HEK293 (cell line): ENCODE results near the gene AREG.
A peak's percentile ranks its signal among the peaks of the same experiment; 100 is the strongest.
"Not testable (repeated sequence)": the region's sequence is repeated elsewhere in the genome, so short reads cannot be mapped to it uniquely, and the experiment has no call there.

Experiments
- CTCF ChIA-PET: fragments of 350-600 bp; formaldehyde crosslinking; extraction: SDS; loops from one replicate; lab custom pipeline; 2021; ENCODE audit warnings: antibody characterized with exemption; lab: Yijun Ruan, JAX
- POLR2A ChIA-PET: fragments of 300-600 bp; formaldehyde crosslinking; extraction: SDS; loops from one replicate; lab custom pipeline; 2020; ENCODE audit warnings: antibody characterized with exemption, inconsistent platforms; lab: Yijun Ruan, JAX
- H3K27ac ChIP-seq: fragments of 200-500 bp; sonication (Bioruptor generic); 2 replicates; pipeline ENCODE4 v1.5.1; 2014; ENCODE audit warnings: low read depth, low read length, control low read depth, inconsistent platforms; ENCODE audit errors: extremely low read depth
- H3K36me3 ChIP-seq, 2 experiments: fragments of 200-500 bp in 1 of 2; sonication (Bioruptor generic) in 1 of 2; 1 replicate in 1 of 2; 2 replicates in 1 of 2; pipeline ENCODE4 v1.5.1; 2014 to 2017; ENCODE audit warnings: inconsistent platforms in 2 of 2, low read length in 2 of 2; ENCODE audit not compliant: control insufficient read depth in 2 of 2, insufficient read depth in 1 of 2
- H3K4me1 ChIP-seq: fragments of 200-500 bp; sonication (Bioruptor generic); 2 replicates; pipeline ENCODE4 v1.5.1; 2014; ENCODE audit warnings: mild to moderate bottlenecking, low read length, inconsistent platforms; ENCODE audit not compliant: control insufficient read depth, insufficient read depth
- H3K4me3 ChIP-seq: 2 replicates; pipeline ENCODE4 v1.5.1; 2011; ENCODE audit warnings: low read depth, mild to moderate bottlenecking, control low read depth, low read length, moderate library complexity
- H3K9me3 ChIP-seq: fragments of 200-500 bp; sonication (Bioruptor generic); 2 replicates; pipeline ENCODE4 v1.5.1; 2014; ENCODE audit warnings: low read depth, low read length, inconsistent platforms; ENCODE audit not compliant: control insufficient read depth, insufficient read depth
- BCL11A ChIP-seq: fragments of 450-650 bp; formaldehyde crosslinking; IDR thresholded peaks from 2 replicates; pipeline ENCODE4 v1.5.1; 2016; ENCODE audit warnings: low read depth, missing biosample characterization, missing genetic modification characterization
- HOXC10 ChIP-seq: sonication (generic); formaldehyde crosslinking; IDR thresholded peaks from 2 replicates; pipeline ENCODE4 v1.8.1; 2023; ENCODE audit warnings: mild to moderate bottlenecking, missing genetic modification reagents
- KLF16 ChIP-seq: fragments of 450-650 bp; formaldehyde crosslinking; IDR thresholded peaks from 2 replicates; pipeline ENCODE4 v1.5.1; 2017; ENCODE audit warnings: missing biosample characterization, missing genetic modification characterization
- SETDB1 ChIP-seq: IDR thresholded peaks from one replicate; pipeline ENCODE4 v1.6.1; 2017; ENCODE audit warnings: mild to moderate bottlenecking, low read length, moderate library complexity, mixed read lengths; ENCODE audit not compliant: insufficient read length
- SP3 ChIP-seq: fragments of 450-650 bp; formaldehyde crosslinking; IDR thresholded peaks from 2 replicates; pipeline ENCODE4 v1.5.1; 2016; ENCODE audit warnings: missing biosample characterization, missing genetic modification characterization
- TCF7L2 ChIP-seq: IDR thresholded peaks from 2 replicates; pipeline ENCODE4 v1.6.1; 2011; ENCODE audit warnings: low read depth, mild to moderate bottlenecking, inconsistent platforms, low read length, moderate library complexity, borderline replicate concordance
- YY1 ChIP-seq: fragments of 450-650 bp; formaldehyde crosslinking; IDR thresholded peaks from 2 replicates; pipeline ENCODE4 v1.5.1; 2018; ENCODE audit warnings: missing biosample characterization, missing genetic modification characterization
- ZFHX2 ChIP-seq: fragments of 450-650 bp; formaldehyde crosslinking; conservative IDR thresholded peaks from 2 replicates; pipeline ENCODE4 v1.5.1; 2016; ENCODE audit warnings: missing biosample characterization, missing genetic modification characterization
- ZNF132 ChIP-seq: fragments of 450-650 bp; formaldehyde crosslinking; IDR thresholded peaks from 2 replicates; pipeline ENCODE4 v1.5.1; 2017; ENCODE audit warnings: missing biosample characterization, missing genetic modification characterization, borderline replicate concordance
- ZNF16 ChIP-seq: fragments of 450-650 bp; formaldehyde crosslinking; IDR thresholded peaks from 2 replicates; pipeline ENCODE4 v1.5.1; 2016; ENCODE audit warnings: low read depth, missing biosample characterization, missing genetic modification characterization
- ZNF23 ChIP-seq: fragments of 450-650 bp; formaldehyde crosslinking; IDR thresholded peaks from 2 replicates; pipeline ENCODE4 v1.5.1; 2016; ENCODE audit warnings: missing biosample characterization, missing genetic modification characterization, borderline replicate concordance
- ZNF404 ChIP-seq: fragments of 450-650 bp; formaldehyde crosslinking; IDR thresholded peaks from 2 replicates; pipeline ENCODE4 v1.5.1; 2017; ENCODE audit warnings: missing biosample characterization, missing genetic modification characterization
- ZNF423 ChIP-seq: fragments of 450-650 bp; formaldehyde crosslinking; IDR thresholded peaks from 2 replicates; pipeline ENCODE4 v1.5.1; 2016; ENCODE audit warnings: missing biosample characterization, missing genetic modification characterization
- ZNF473 ChIP-seq: fragments of 450-650 bp; formaldehyde crosslinking; IDR thresholded peaks from 2 replicates; pipeline ENCODE4 v1.5.1; 2017; ENCODE audit warnings: missing biosample characterization, missing genetic modification characterization
- ZNF529 ChIP-seq: fragments of 450-650 bp; formaldehyde crosslinking; IDR thresholded peaks from 2 replicates; pipeline ENCODE4 v1.5.1; 2017; ENCODE audit warnings: missing genetic modification characterization, missing biosample characterization; ENCODE audit not compliant: insufficient replicate concordance
- ZNF530 ChIP-seq: fragments of 450-650 bp; formaldehyde crosslinking; IDR thresholded peaks from 2 replicates; pipeline ENCODE4 v1.5.1; 2016; ENCODE audit warnings: low read depth, missing biosample characterization, missing genetic modification characterization
- ZNF548 ChIP-seq: fragments of 450-650 bp; formaldehyde crosslinking; IDR thresholded peaks from 2 replicates; pipeline ENCODE4 v1.5.1; 2016; ENCODE audit warnings: missing biosample characterization, missing genetic modification characterization
- ZNF549 ChIP-seq: fragments of 450-650 bp; IDR thresholded peaks from 2 replicates; pipeline ENCODE4 v1.5.1; 2018; ENCODE audit warnings: missing biosample characterization, missing genetic modification characterization, mild to moderate bottlenecking, inconsistent platforms, moderate library complexity
- ZNF585B ChIP-seq: fragments of 450-650 bp; formaldehyde crosslinking; IDR thresholded peaks from 2 replicates; pipeline ENCODE4 v1.5.1; 2016; ENCODE audit warnings: missing biosample characterization, missing genetic modification characterization
- ZNF623 ChIP-seq: fragments of 450-650 bp; formaldehyde crosslinking; IDR thresholded peaks from 2 replicates; pipeline ENCODE4 v1.5.1; 2016; ENCODE audit warnings: missing biosample characterization, missing genetic modification characterization
- ZNF629 ChIP-seq: fragments of 450-650 bp; formaldehyde crosslinking; IDR thresholded peaks from 2 replicates; pipeline ENCODE4 v1.5.1; 2017; ENCODE audit warnings: missing biosample characterization, missing genetic modification characterization
- ZNF664 ChIP-seq: fragments of 450-650 bp; formaldehyde crosslinking; IDR thresholded peaks from 2 replicates; pipeline ENCODE4 v1.5.1; 2016; ENCODE audit warnings: missing biosample characterization, missing genetic modification characterization
- ZNF692 ChIP-seq: fragments of 450-650 bp; formaldehyde crosslinking; IDR thresholded peaks from 2 replicates; pipeline ENCODE4 v1.5.1; 2016; ENCODE audit warnings: missing biosample characterization, missing genetic modification characterization
- ZNF76 ChIP-seq: fragments of 450-650 bp; formaldehyde crosslinking; IDR thresholded peaks from 2 replicates; pipeline ENCODE4; 2016; ENCODE audit warnings: low read depth, missing biosample characterization, missing genetic modification characterization, borderline replicate concordance
- ZNF768 ChIP-seq: fragments of 450-650 bp; formaldehyde crosslinking; IDR thresholded peaks from 2 replicates; pipeline ENCODE4 v1.5.1; 2018; ENCODE audit warnings: missing biosample characterization, mild to moderate bottlenecking, missing genetic modification characterization
- ZSCAN23 ChIP-seq: fragments of 450-650 bp; formaldehyde crosslinking; IDR thresholded peaks from 2 replicates; pipeline ENCODE4 v1.5.1; 2016; ENCODE audit warnings: missing biosample characterization, missing genetic modification characterization

Gene AREG

DNA sequence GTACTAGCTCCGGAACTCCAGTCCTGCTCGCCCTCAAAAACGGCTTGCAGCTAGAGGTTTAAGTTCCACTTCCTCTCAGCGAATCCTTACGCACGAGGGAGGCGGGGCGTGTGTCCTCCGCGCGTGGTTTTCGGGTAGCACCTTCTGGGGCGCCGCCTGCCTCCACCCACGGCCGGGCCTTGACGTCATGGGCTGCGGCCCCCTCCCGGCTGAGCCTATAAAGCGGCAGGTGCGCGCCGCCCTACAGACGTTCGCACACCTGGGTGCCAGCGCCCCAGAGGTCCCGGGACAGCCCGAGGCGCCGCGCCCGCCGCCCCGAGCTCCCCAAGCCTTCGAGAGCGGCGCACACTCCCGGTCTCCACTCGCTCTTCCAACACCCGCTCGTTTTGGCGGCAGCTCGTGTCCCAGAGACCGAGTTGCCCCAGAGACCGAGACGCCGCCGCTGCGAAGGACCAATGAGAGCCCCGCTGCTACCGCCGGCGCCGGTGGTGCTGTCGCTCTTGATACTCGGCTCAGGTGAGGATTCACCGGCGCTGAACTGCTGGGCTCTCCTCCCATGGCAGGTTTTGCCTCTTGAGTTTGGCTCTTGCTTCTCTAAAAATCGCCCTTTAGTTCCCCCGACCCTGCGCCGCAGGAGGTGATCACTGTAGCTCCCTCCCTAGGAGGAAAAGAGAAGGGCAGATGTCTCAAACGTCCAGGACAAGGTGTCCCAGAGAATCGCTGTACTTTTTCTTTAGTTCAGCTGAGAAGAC lies at the start of gene AREG (continued):
- TF ChIP-seq ZNF530 (tag by site-specific recombination) (no peak), ZNF585B (tag by site-specific recombination) (no peak), ZFHX2 (tag by site-specific recombination) (peak; percentile 70), ZNF132 (tag by site-specific recombination) (no peak), ZSCAN23 (no peak), ZNF404 (tag by site-specific recombination) (no peak), ZNF473 (tag by site-specific recombination) (no peak), ZNF664 (no peak), ZNF548 (tag by site-specific recombination) (no peak)

DNA sequence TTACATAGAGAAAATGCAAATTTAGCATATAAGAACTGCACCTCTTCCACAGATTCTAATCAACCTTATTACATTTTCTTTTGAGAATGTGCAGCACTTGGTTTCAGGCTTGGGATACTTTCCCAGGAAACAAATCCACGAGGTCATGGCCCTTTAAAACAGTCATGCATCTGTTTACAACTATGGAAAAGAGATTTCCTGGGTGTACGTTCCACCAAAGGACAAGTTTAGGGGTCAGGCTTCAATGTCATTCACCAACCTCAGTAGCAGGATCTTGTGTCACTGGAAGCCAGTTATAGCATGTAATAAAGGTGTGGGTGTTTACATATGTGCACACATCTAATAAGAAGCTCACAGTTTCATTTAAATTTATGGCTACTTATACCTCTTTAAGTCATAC lies 49.3 kb upstream of the AREG start:
- Histone ChIP-seq H3K4me3 (no peak overlapping the region), H3K4me1 (no peaks in the 10 kb centered on the region), H3K9me3 (no peaks in the 10 kb centered on the region), H3K27ac (no peak overlapping the region), H3K36me3 (no peaks in the 10 kb centered on the region)
- TF ChIP-seq ZFHX2 (tag by site-specific recombination) (no peak), ZNF529 (tag by site-specific recombination) (no peak)
- CTCF ChIA-PET = interaction anchor here (0.7 kb wide), 1 partner anchor 93 kb away, joined by 3 read pairs; no protein-coding TSS in a partner anchor
- POLR2A ChIA-PET = no interaction called here

GRCh38 chr4:74397748-74398426 lies 47.0 kb upstream of the AREG start:
- CTCF ChIA-PET = interaction anchor here (0.6 to 0.7 kb wide), 2 partner anchors 39 to 145 kb away, joined by 3 read pairs; no protein-coding TSS in a partner anchor
- no peak overlapping the region for H3K27ac ChIP-seq
- TF ChIP-seq ZNF549 (tag by site-specific recombination) (no peak), ZNF16 (tag by site-specific recombination) (no peak), HOXC10 (CRISPR knock-in tag) (no peak), ZNF23 (tag by site-specific recombination) (no peak), YY1 (tag by site-specific recombination) (no peak), ZNF692 (tag by site-specific recombination) (no peak), ZNF768 (tag by site-specific recombination) (no peak), ZNF423 (no peak), ZNF132 (tag by site-specific recombination) (no peak), SP3 (tag by site-specific recombination) (no peak), TCF7L2 (no peak), ZNF76 (tag by site-specific recombination) (no peak), ZNF623 (tag by site-specific recombination) (no peak), BCL11A (tag by site-specific recombination) (no peak), SETDB1 (no peak), KLF16 (no peak), ZNF629 (tag by site-specific recombination) (no peak)
- POLR2A ChIA-PET = no interaction called here
- H3K9me3 ChIP-seq = no peaks in the 10 kb centered on the region
- no peaks in the 10 kb centered on the region for H3K36me3 ChIP-seq
- no peaks in the 10 kb centered on the region for H3K4me1 ChIP-seq
- H3K4me3 ChIP-seq = no peak overlapping the region

- CTCF ChIA-PET = interaction anchor here (0.6 to 0.7 kb wide), 2 partner anchors 144 to 371 kb away, joined by 3 read pairs; no protein-coding TSS in a partner anchor
- H3K27ac ChIP-seq, H3K4me1 ChIP-seq, H3K9me3 ChIP-seq, POLR2A ChIA-PET, H3K4me3 ChIP-seq, H3K36me3 ChIP-seq: not testable (repeated sequence)
Observed at GRCh38 chr4:74398894-74399589, 45.9 kb upstream of the AREG start.
